ENCODE data around the gene REST.

REST gene

DNA sequence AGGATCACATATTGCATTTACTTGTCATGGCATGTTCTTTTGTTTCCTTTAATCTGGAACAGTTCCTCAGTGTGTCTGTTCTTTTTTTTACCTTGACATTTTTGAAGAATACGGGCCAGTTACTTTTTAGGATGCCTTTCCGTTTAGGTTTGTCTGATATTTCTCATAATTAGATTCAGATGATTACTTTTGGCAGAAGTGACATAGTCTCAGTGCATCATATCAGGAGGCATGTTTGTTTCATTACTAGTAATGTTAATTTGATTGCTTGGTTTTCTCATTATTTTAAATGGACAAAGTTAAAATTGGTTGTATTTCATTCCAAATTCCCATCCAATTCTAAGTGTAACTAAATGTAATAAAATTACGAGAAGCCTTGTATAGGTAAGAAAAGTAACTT, 79.3 kb downstream of the REST start:
- Histone ChIP-seq H3K27ac (no peak overlapping the region), H3K4me3 (IDR thresholded peaks at IDR 0.05; ENCODE audit: insufficient read depth, low read depth, low read length) (no peak overlapping the region), H2AFZ (ENCODE audit: low read depth) (no peak overlapping the region), H3K4me2 (no peak overlapping the region), H3K4me1 (ENCODE audit: low read depth, poor library complexity, severe bottlenecking) (peaks cover 22% of the 10 kb centered on the region), H3K36me3 (ENCODE audit: insufficient read depth) (peaks cover 12% of the 10 kb centered on the region; the same call in 1 of the 2 replicates), H3K79me2 (ENCODE audit: insufficient read depth, low read depth) (peaks cover 91% of the 10 kb centered on the region), H3K27me3 (ENCODE audit: insufficient read depth, low read depth) (no peaks in the 10 kb centered on the region), H4K20me1 (ENCODE audit: insufficient read depth) (peaks cover 18% of the 10 kb centered on the region; the same call in 1 of the 2 replicates), H3K9ac (no peak overlapping the region)
- TF ChIP-seq, protein P1, sequence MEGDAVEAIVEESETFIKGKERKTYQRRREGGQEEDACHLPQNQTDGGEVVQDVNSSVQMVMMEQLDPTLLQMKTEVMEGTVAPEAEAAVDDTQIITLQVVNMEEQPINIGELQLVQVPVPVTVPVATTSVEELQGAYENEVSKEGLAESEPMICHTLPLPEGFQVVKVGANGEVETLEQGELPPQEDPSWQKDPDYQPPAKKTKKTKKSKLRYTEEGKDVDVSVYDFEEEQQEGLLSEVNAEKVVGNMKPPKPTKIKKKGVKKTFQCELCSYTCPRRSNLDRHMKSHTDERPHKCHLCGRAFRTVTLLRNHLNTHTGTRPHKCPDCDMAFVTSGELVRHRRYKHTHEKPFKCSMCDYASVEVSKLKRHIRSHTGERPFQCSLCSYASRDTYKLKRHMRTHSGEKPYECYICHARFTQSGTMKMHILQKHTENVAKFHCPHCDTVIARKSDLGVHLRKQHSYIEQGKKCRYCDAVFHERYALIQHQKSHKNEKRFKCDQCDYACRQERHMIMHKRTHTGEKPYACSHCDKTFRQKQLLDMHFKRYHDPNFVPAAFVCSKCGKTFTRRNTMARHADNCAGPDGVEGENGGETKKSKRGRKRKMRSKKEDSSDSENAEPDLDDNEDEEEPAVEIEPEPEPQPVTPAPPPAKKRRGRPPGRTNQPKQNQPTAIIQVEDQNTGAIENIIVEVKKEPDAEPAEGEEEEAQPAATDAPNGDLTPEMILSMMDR (conservative IDR thresholded peaks at IDR 0.05; ENCODE audit: low read depth, low read length), result no peak

DNA sequence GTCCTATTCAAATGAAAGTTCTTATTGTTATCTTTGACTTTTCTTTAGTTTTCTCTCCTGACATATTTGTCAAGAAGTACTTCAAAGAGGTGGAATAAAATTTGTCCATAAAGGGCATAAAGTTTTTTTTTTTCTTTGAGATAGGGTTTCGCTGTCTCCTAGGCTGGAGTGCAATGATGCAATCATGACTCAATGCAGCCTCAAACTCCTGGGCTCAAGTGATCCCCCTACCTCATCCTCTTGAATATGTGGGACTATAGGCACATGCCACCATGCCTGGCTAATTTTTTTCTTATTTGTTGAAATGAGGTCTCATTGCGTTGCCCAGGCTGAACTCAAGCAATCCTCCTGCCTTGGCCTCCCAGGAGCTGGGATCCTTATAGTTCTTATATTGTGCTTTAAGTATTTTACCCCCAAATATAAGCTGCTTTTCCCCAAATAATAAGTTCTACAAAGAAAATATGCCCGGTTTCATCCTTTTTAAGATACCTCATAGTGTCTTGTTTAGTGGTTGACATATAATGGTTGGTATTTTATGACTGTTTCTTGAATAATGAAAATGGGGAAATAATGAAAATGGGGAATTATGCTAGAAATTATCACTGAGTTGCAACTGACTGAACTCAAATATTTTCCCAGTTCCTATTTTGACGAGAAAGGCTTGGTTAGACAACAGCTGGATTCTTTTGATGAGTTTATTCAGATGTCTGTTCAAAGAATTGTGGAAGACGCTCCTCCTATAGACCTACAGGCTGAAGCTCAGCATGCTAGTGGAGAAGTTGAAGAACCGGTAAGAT, 82.6 kb downstream of the REST start:
- Histone ChIP-seq H2AFZ (ENCODE audit: low read depth) (no peak overlapping the region), H3K4me1 (ENCODE audit: low read depth, poor library complexity, severe bottlenecking) (peaks cover 12% of the 10 kb centered on the region), H3K9ac (no peak overlapping the region), H4K20me1 (ENCODE audit: insufficient read depth) (peaks cover 10% of the 10 kb centered on the region; the same call in 1 of the 2 replicates), H3K27ac (no peak overlapping the region), H3K27me3 (ENCODE audit: insufficient read depth, low read depth) (no peaks in the 10 kb centered on the region), H3K4me2 (no peak overlapping the region), H3K4me3 (IDR thresholded peaks at IDR 0.05; ENCODE audit: insufficient read depth, low read depth, low read length) (no peak overlapping the region), H3K79me2 (ENCODE audit: insufficient read depth, low read depth) (peaks cover 64% of the 10 kb centered on the region), H3K36me3 (ENCODE audit: insufficient read depth) (peaks cover 16% of the 10 kb centered on the region; the same call in 1 of the 2 replicates)
- TF ChIP-seq, protein P1 (conservative IDR thresholded peaks at IDR 0.05; ENCODE audit: low read depth, low read length), result no peak

- Histone ChIP-seq H3K9ac (no peak overlapping the region), H3K27ac (no peak overlapping the region), H3K4me3 (IDR thresholded peaks at IDR 0.05; ENCODE audit: insufficient read depth, low read depth, low read length) (no peak overlapping the region), H3K4me1 (ENCODE audit: low read depth, poor library complexity, severe bottlenecking) (peaks cover 4% of the 10 kb centered on the region), H4K20me1 (ENCODE audit: insufficient read depth) (no peaks in the 10 kb centered on the region), H3K27me3 (ENCODE audit: insufficient read depth, low read depth) (no peaks in the 10 kb centered on the region), H3K4me2 (no peak overlapping the region), H2AFZ (ENCODE audit: low read depth) (no peak overlapping the region), H3K79me2 (ENCODE audit: insufficient read depth, low read depth) (peaks cover 30% of the 10 kb centered on the region), H3K36me3 (ENCODE audit: insufficient read depth) (peaks cover 10% of the 10 kb centered on the region; the same call in 1 of the 2 replicates)
- TF ChIP-seq, protein P1 (conservative IDR thresholded peaks at IDR 0.05; ENCODE audit: low read depth, low read length), result no peak
Measured at GRCh38 chr4:56995525-56995924, 87.8 kb downstream of the REST start.

DNA sequence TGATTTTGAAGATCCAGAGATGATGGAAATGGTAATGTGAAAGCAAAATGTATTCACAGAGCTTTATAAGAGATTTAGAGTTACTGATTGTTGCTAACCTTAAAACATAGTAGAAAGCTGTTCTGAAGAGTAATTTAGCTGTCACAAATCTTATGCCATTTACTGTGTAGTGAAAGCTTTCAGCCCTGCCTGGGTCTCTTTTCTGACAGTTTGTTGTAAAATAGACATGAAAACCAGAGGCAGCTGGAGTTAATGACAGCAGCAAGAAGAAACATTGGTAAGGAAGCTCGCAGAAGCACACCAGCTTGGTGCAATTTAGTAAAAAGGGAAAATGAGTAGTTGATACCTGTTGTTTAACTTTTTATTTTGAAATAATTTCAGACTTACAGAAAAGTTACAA, 92.1 kb downstream of the REST start:
- H3K4me3 ChIP-seq (IDR thresholded peaks at IDR 0.05; ENCODE audit: insufficient read depth, low read depth, low read length), result no peak overlapping the region
- TF ChIP-seq, protein P1 (conservative IDR thresholded peaks at IDR 0.05; ENCODE audit: low read depth, low read length), result no peak
- no peaks in the 10 kb centered on the region for H3K4me1 ChIP-seq (ENCODE audit: low read depth, poor library complexity, severe bottlenecking)
- H3K27me3 ChIP-seq (ENCODE audit: insufficient read depth, low read depth), result no peaks in the 10 kb centered on the region
- no peak overlapping the region for H3K4me2 ChIP-seq
- peaks cover 9% of the 10 kb centered on the region; the same call in 1 of the 2 replicates for H3K79me2 ChIP-seq (ENCODE audit: insufficient read depth, low read depth)
- no peaks in the 10 kb centered on the region; the same call in 1 of the 2 replicates for H3K36me3 ChIP-seq (ENCODE audit: insufficient read depth)
- H3K27ac ChIP-seq, result no peak overlapping the region
- no peaks in the 10 kb centered on the region for H4K20me1 ChIP-seq (ENCODE audit: insufficient read depth)
- H2AFZ ChIP-seq (ENCODE audit: low read depth), result no peak overlapping the region
- H3K9ac ChIP-seq, result no peak overlapping the region

Data from KMS-11 (cell line).